Left ventricle myocardium superior (tissue), 1 donor: ENCODE data around the gene DMTF1. TPM values are rescaled to one million over a fixed set of nuclear protein-coding genes. Genes with fewer than 3 reads are reported as not detected.

Experiments
- ATAC-seq: fragments of 200-7000 bp; cut with Tn5 transposase; one replicate; pipeline ENCODE4 v1.9.1; 2020; ENCODE audit warnings: mild to moderate bottlenecking, moderate library complexity
- DNase-seq: peaks from one replicate; pipeline ENCODE4 v3.0.0-alpha.2; 2020
- intact Hi-C: fragments of 100-400 bp; cut with micrococcal nuclease; formaldehyde crosslinking; loops from one replicate; pipeline ENCODE4 v1.11.0; 2022
- total RNA-seq: library from RNA; stranded (reverse); fragmentation: NEBNext Ultra II Directional; extraction: Animal tissue kit (Norgen Biotek cat#: 25700); gene quantifications from one replicate; pipeline ENCODE4 v1.2.1, GENCODE V29; 2021
- donor health status: DM: no; HTN: yes; CAD: no; lungs with severe emphysema.

The DMTF1 gene
- total RNA-seq, 1 donor from 2014 or later: 24.4 TPM

DNA sequence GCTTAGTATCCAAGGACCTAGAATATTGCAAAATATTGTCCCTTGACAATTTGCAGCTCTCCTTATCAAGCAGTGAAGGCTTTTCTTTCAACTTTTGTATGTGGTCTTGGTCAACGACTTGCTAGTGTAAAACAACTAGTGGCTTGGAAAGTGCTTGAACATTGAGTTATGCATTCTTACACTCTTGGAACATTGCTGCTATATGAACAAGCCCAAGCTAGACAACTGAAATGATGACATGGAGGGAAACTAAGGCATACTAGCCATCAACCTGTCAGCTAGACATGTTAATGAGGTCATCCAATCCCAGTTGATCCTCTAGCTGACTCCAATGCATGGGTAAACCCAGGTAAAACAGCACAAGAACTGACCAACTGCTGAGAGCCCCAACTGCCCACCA, 12.7 kb upstream of the DMTF1 start:
- no peak for DNase-seq
- no peak for ATAC-seq
- intact Hi-C loops: loop anchor here (5.0 kb wide), 1 partner anchor 197 kb away; no protein-coding TSS in a partner anchor

DNA sequence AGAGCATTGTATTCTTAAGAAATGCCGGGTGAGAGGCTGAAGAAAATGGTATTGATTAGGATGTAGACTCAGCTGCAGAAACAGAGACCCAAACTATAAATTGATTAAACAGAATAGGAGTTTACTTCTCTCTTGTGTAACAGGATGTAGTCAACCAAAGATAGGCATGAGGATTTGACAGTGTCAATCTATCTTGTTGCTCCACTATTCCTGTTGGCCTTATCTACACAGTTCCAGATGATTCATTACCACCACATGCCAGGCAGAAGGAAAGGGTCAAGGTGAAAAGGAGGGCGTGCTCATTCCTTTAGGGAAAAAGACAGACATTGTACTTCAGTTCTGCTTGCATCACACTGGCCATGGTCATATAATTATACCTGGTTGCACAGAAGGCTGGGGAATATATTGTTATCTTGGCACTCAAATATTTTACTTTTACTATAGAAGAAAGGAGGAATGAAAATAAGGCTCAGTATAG, 11.9 kb upstream of the DMTF1 start:
- ATAC-seq (no peak), DNase-seq (no peak)
- intact Hi-C loops: no loop called here

DNA sequence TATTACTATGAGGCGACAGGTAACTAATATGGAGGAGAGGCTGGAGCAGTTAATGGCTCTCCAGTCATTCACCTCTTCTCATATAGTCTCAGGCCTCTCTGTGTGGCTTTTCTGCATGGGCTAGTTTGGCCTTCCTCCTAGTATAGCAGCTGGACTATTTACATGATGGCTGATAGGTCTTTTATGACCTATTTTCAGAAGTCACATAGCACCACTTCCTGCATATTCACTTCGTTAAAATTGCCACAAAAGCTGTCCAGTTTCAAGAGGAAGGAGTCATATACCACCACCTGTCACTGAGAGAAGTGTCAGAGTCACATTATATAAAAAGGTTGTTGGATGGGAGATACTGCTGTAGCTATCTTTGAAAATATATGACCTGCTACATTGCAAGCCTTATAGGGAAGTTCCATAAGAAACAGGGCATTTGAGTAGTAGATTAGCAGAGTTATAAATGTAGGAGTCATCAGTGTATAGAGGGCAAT, 8.0 kb upstream of the DMTF1 start:
- DNase-seq (no peak), ATAC-seq (no peak)
- intact Hi-C loops: no loop called here

DNA sequence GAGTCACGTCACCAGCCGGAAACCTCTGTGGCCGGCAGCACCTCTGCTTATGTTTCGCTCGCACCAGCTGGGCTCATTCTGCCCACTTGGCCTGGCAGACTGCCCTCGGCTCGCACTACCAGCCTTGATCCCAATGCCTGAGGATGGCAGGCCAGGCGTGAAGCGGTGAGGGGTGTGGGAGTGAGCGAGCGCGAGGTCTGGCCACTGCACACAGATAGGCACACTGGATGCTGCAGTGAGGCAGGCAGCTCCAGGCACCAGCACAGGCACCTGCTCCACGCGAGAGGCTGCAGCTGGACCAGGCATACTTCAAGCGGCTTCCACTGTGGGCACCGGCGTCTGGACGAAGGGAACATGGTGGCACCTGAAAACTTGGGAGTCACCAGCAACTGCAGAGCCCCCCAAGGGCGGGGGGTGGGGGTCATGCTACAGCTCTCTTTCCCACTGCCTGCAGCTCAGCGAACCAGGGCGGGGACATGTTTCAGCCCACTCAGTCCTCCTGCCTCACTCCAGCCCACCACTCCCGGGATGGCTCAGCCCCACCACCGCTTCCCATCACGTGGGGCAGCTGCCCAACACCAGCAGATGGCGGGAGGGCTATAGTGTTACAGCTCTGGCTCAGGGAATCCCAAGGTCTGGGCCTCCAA, 5.4 kb upstream of the DMTF1 start:
- peak; percentile 26 for DNase-seq
- intact Hi-C loops: no loop called here
- no peak for ATAC-seq

DNA sequence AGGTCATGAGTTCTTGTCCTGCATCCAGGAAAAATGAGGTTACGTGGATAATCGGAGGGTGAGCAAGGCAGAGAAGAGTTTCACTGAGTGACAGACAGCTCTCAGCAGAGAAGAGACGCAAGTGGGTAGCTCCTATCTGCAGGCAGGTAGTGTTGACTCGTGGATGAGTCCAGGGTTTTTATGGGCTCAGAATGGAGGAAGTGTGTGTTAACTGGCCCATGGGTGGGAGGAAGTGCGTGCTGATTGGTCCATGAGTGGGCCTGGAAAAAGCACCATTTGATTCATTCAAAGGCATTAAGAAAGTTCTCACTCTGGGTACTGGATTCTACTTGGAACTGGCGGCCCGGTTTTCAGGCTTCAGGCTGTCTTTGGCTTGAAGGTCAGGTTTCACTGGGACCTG, 4.8 kb upstream of the DMTF1 start:
- intact Hi-C loops: no loop called here
- no peak for ATAC-seq
- no peak for DNase-seq

DNA sequence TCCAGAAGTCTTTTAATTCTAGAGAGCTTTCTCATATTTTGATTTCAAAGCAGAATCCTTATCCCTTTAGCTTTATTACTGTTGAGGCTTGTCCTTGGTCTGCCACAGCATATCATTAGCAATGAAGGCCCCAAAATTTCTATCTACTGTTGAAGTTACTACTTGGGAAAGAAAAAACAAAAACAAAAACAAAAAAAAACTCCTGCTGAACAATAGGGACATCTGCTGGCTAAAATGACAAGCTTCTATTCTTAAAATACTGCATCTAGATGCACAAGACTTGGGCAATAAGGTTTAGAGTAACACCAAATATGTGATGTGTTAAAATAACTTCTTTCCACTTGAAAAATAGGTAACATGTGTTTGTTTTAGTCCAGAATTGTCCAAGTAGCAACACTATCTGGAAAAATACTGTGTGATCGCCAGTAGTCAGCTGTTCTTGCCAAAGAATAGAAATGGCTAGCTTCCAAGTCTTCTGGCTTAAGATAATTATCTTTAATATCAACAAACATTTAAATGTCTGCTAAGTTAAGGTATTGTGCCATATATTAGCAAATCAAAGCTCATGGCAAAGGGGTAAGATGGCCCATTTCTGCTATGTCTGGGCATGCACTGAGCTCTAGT, 3.8 kb upstream of the DMTF1 start:
- DNase-seq: no peak
- ATAC-seq: no peak
- intact Hi-C loops: loop anchor here (1.0 kb wide), 1 partner anchor 209 kb away; no protein-coding TSS in a partner anchor

DNA sequence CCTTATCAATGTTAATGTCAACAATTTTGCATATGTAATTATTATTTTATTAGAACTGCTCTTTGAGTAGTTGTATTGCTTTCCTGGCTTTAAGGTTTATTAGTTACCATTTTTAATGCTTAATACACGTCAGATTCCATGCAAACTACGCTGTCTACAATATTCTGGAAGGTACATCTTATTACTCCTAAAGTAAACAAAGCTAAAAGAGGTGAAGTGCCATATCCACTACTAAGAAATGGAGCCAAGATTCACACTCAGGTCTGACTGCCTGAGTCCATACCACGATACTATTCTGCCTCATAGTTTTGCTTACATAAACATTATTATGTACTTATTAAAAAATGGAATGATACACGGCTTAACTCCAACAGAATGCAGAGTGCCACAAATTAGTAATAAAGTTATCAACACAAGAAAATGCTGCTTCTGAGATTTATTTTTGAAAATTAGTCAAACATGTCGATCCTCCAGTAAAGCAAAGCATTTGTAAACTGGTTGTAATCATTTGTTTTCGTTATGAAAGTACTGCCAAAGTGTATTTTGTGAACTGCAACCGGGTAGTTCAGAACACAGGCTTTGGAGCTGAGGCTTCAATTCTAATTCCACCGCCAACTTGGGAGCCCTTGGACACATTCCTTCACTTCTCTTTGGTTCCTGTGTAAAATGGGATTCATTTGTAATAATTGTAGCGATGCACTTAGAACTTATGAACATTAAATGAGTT, 1.1 kb upstream of the DMTF1 start:
- ATAC-seq (no peak), DNase-seq (no peak)
- intact Hi-C loops: no loop called here

DNA sequence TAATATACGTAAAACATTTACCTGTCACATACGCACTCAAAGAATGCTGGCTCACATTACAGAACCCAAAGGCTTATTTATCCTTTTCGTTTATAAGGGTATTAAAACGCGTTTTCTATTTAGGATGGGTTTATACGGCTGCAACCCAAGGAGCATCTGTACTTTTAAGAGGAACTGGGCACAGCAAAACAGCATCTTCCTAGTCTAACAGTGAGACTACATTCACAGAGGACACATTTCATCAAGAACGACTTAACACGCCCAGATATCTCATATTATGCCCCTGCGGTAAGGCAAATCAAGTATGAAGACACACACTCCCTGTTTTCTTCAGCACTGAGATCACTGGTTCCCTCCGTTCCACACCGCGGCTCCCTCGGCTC, 533 bp upstream of the DMTF1 start:
- intact Hi-C loops: no loop called here
- ATAC-seq (no peak), DNase-seq (no peak)

DNA sequence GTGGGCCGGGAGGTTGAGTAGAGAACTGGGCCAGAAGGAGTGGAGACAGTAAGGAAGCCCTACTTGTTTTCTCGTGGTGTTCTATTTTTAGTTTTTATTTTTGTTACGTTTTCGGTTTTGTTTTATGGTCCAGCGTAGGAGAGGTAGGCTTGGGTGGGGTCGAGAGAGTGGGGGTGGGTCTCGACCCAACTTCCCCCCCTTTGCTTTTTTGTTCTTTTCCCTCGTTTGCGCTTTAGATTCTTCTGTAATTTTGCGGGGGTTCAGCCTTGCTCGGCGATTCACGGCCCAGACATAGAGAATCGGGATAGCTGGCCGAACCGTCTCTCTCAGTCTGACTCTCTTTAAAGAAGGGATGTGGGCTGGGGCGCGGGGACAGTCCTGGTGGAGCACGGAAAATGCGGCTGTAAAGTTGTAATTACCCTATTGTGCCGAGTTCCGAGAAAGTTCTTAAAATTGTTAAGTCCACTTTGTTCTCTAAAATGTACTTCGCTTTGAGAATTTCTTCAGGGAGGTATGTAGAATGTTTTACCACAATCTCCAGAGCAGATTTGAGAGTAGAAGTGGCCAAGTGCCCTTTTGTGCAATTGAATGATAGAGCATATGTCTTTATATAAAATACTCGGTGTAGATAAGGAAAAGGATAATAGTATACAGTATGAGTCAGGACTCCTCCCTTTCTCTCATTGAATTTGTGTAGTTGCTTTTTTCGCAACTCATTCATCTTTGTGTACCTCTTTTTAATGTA, 816 bp downstream of the DMTF1 start:
- DNase-seq: peak; percentile 47
- intact Hi-C loops: no loop called here
- ATAC-seq: peak; percentile 27

DNA sequence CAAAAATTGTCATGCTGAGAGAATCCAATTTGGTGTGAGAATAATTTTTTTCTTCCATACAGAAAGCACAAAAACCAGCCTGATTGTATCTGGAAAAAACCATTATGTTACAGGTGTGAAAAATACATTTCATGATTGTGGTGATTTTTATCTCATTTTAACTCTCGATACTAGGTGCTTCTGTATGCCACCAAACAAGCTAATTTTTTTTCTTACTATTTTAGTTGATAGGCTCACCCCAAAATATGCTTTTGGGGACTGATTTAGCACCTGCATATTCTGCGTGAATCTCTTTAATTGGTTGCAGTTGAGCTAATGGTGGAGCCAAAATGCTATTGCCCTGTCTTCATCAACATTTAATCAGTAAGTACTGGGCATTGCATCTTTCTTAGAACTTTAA, 1.9 kb downstream of the DMTF1 start:
- DNase-seq: no peak
- intact Hi-C loops: no loop called here
- no peak for ATAC-seq

DNA sequence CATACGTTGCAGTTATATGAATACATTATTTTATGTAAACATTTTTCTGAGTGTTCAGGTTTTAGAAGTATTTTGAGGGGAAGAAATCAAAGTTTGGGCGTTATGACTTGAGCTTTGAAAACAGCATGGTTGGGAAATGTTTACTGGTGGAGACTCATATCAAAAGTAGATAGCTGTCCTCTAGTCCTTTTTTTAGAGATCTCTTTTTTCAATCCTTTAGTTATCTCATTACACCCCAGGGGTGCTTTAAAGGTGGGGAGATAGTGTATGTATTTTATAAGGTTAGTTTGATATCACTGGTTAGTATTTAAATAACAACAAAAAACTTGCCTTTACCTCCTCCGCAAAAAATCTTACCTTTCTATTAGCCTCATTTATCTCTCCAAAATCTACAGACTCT, 2.3 kb downstream of the DMTF1 start:
- intact Hi-C loops: no loop called here
- DNase-seq (no peak), ATAC-seq (no peak)

DNA sequence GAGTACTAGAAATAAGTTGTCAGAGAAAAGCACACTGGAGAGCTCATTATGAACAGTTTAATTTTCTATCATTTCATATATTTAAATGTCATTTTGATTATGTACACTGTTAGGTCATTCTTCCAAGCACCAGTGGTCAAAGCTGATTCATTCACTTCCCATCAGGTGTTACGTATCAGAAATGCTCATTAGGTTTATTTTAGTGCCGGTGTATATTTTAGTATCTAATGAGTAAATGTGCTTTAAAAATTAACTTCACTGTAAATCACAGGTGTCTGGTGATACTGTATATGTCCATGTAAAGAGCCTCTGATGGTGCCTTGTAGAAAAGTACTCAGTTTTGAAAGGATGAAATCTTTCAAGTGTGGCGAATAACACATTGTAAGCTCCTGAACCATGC, 3.5 kb downstream of the DMTF1 start:
- no peak for ATAC-seq
- intact Hi-C loops: no loop called here
- DNase-seq: no peak

DNA sequence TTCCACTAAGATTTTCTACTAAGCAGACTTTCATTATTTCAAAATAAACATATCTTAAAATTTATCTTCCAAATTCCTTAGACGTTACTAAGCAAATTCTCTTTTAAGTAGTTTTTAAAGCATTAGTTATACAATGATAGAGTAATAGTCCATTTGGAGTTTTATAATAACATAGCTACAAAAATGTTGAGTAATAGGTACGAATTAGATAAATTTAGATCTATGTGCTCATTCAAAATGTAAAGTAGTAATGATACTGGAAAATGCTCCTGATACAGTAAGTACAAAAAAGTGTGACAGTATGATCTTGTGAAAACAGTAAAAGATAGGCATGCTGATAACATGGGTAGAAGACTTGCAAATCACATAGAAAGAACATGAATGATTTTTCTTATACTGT, 4.5 kb downstream of the DMTF1 start:
- intact Hi-C loops: no loop called here
- no peak for DNase-seq
- ATAC-seq: no peak

DNA sequence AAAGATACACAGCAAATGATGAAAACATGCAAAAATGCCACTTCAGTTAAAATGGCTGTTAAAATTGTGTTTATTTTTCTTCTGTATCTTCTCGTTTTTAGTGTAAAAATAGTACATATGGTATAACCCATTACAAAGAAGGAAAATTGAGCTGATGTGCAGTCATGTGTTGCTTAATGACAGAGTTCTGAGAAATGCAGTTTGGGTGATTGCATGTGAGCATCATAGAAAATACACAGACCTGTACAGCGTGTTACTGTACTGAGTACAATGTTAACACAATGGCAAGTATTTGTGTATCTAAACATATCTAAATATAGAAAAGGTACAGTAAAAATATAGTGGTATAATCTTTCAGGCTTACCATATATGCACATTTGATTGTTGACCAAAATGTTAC, 7.3 kb downstream of the DMTF1 start:
- DNase-seq: no peak
- ATAC-seq: no peak
- intact Hi-C loops: no loop called here

DNA sequence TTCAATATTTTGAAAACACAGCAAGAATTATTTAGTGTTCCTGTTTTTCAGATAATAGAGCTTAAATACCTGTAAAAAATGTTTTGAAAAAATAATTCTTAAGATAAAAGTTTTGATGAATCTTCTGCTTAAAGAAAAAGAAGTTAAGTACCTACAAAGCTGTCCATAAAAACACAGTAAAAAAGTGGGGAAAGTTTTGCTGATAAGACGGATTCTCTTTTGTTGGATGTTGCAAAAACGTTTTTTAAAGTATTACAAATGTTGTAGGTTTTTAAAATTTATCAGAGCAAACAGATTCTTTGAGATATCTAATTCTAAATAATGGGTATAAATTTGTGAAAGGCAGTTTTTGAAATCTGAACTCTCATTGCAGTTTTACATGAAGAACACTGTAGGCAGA, 12.2 kb downstream of the DMTF1 start:
- intact Hi-C loops: no loop called here
- no peak for ATAC-seq
- no peak for DNase-seq

DNA sequence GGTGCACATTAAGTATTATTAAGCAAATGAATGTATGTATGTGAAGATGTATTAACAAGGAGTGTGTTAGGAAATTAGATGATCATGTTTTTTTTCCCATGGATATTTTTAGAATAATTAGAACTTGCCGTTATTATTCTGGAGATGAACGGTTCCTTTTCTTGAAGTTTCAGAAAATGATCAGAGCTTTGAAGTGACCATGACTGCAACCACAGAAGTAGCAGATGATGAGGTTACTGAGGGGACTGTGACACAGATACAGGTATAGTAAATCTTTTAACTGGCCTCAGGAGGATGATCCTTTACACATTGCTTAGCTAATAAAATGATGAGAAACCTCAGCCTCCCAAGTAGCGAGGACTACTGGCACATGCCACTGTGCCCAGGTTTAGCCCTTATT, 18.6 kb downstream of the DMTF1 start:
- DNase-seq (no peak), ATAC-seq (no peak)
- intact Hi-C loops: no loop called here

DNA sequence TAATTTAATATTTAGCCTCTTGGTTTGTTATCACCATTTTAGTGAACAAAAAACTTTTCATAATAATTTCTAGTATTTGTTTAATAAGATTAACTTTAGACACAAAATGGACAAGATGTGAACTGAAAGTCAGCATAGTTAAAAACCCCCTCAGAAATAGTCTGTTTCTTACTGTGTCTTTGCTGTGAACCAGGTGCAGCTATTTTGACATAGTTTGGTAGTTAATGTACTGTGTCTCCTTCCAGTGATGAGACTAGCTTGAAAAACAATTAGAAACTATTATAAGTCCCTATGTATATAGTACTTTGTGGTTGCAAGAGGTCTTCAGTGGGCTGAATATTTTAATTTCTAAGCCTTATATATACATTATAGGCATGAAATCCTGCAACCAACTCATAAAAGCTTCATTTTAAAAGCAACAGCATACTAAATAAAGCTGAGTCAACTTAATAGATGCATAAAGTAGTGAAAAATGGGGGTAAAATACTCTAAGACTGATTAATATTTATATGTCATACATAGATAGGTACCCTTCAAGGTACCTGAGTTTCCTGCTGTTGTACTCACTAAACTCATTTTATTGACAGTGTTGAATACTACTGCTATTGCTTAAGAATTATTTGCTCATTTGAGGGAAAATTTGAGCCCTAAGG, 19.2 kb downstream of the DMTF1 start:
- no peak for DNase-seq
- ATAC-seq: no peak
- intact Hi-C loops: no loop called here

DNA sequence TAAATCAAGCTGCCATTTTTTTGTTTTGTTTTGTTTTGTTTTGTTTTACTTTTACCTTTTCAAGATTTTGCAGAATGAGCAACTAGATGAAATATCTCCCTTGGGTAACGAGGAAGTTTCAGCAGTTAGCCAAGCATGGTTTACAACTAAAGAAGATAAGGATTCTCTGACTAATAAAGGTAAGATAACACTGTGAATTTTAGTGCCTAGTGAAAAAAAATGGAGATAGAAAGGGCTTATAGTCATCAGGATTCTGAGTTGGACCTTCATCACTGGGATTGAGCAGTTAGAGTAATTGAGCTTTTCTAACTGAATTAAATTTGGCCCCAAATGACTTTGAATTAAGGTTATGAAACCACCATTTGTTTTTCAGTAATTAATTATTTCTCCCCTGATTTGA, 21.2 kb downstream of the DMTF1 start:
- ATAC-seq (no peak), DNase-seq (no peak)
- intact Hi-C loops: no loop called here

DNA sequence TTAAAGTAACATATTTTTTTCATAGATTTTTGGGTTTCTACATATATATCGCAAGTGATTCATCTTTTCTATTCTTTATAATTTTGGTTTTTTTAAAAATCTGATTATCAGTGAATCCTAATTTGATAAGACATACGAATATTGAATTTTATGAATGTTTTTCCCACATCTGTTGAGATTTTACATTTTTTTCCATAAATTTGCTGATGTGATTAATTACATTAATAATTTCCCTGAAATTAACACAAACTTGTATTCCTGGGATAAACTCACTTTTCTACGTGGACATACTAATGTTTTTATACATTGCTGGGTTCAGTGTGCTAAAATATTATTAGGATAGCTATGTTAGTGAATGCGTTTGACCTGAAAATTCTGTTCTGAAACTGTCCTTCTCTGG, 26.1 kb downstream of the DMTF1 start:
- DNase-seq: no peak
- intact Hi-C loops: no loop called here
- no peak for ATAC-seq
